Neural cell (in vitro differentiated cells): Measurements from ENCODE around the gene IDI2. TPM values are rescaled to one million over a fixed set of nuclear protein-coding genes. Genes with fewer than 3 reads are reported as not detected.

Experiments
- H2AFZ ChIP-seq: fragments of 200-600, 300-800 bp; sonication (generic), shearing (Covaris generic); 2 replicates; pipeline ENCODE4 v1.6.0; 2014; ENCODE audit warnings: low read depth, mild to moderate bottlenecking, antibody characterized with exemption, low read length, moderate library complexity
- H3F3A ChIP-seq: fragments of 200-600 bp; shearing (Covaris generic); 2 replicates; pipeline ENCODE4 v1.6.1; 2016; ENCODE audit warnings: mild to moderate bottlenecking, moderate library complexity, mixed read lengths, antibody characterized with exemption, low read length; ENCODE audit not compliant: insufficient read depth, poor library complexity, severe bottlenecking
- H3K27ac ChIP-seq: fragments of 200-600, 300-800 bp; sonication (generic), shearing (Covaris generic); 2 replicates; pipeline ENCODE4 v1.5.1; 2014; ENCODE audit warnings: mild to moderate bottlenecking, low read length, moderate library complexity
- H3K27me3 ChIP-seq: fragments of 300-800, 200-600 bp; sonication (generic), shearing (Covaris generic); 2 replicates; pipeline ENCODE4 v1.6.0; 2014; ENCODE audit warnings: mild to moderate bottlenecking, low read depth, low read length, moderate library complexity; ENCODE audit not compliant: insufficient read depth
- H3K36me3 ChIP-seq: fragments of 300-800, 200-600 bp; sonication (generic), shearing (Covaris generic); 2 replicates; pipeline ENCODE4 v1.5.1; 2014; ENCODE audit warnings: mild to moderate bottlenecking, antibody characterized with exemption, low read length, moderate library complexity; ENCODE audit not compliant: insufficient read depth
- H3K4me2 ChIP-seq: fragments of 300-800, 200-600 bp; sonication (generic), shearing (Covaris generic); 2 replicates; pipeline ENCODE4 v1.6.0; 2014; ENCODE audit warnings: mild to moderate bottlenecking, low read length
- H3K4me3 ChIP-seq: fragments of 300-800, 200-600 bp; sonication (generic), shearing (Covaris generic); 2 replicates; pipeline ENCODE4 v1.5.1; 2014; ENCODE audit warnings: mild to moderate bottlenecking, low read length, moderate library complexity
- H3K79me2 ChIP-seq: fragments of 200-600 bp; shearing (Covaris generic); replicated peaks from 2 replicates; pipeline ENCODE4 v1.6.0; 2014; ENCODE audit warnings: mild to moderate bottlenecking, low read length, moderate library complexity; ENCODE audit not compliant: insufficient read depth
- H3K9ac ChIP-seq: fragments of 300-800, 200-600 bp; sonication (generic), shearing (Covaris generic); 2 replicates; pipeline ENCODE4 v1.6.1; 2016; ENCODE audit warnings: mild to moderate bottlenecking, low read length, mixed read lengths
- H3K9me2 ChIP-seq: fragments of 200-600 bp; shearing (Covaris generic); 2 replicates; pipeline ENCODE4 v1.6.1; 2016; ENCODE audit warnings: mild to moderate bottlenecking, low read length, mixed read lengths; ENCODE audit not compliant: insufficient read depth
- H3K9me3 ChIP-seq: fragments of 200-600, 300-800 bp; sonication (generic), shearing (Covaris generic); 2 replicates; pipeline ENCODE4 v1.6.1; 2016; ENCODE audit warnings: mild to moderate bottlenecking, mixed run types, low read length, moderate library complexity, mixed read lengths
- H4K20me1 ChIP-seq: fragments of 200-600 bp; shearing (Covaris generic); 2 replicates; pipeline ENCODE4 v1.6.1; 2016; ENCODE audit warnings: mild to moderate bottlenecking, mixed run types; ENCODE audit not compliant: insufficient read depth
- CTCF ChIP-seq: fragments of 450-650 bp; IDR thresholded peaks from 2 replicates; pipeline ENCODE4 v1.5.1; 2014; ENCODE audit warnings: antibody characterized with exemption, mild to moderate bottlenecking, moderate library complexity; ENCODE audit not compliant: poor library complexity, severe bottlenecking
- EP300 ChIP-seq: fragments of 450-650 bp; conservative IDR thresholded peaks from 2 replicates; pipeline ENCODE4 v1.6.1; 2014; ENCODE audit warnings: antibody characterized with exemption, mild to moderate bottlenecking, moderate library complexity; ENCODE audit not compliant: poor library complexity, severe bottlenecking
- EZH2 ChIP-seq: fragments of 200-600, 300-800 bp; shearing (Covaris generic), sonication (generic); IDR thresholded peaks from 2 replicates; pipeline ENCODE4 v1.6.1; 2014; ENCODE audit warnings: antibody characterized with exemption, low read length, borderline replicate concordance, mild to moderate bottlenecking; ENCODE audit not compliant: insufficient read depth, poor library complexity, severe bottlenecking
- MXI1 ChIP-seq: fragments of 450-650 bp; conservative IDR thresholded peaks from 2 replicates; pipeline ENCODE4 v1.6.1; 2014; ENCODE audit warnings: antibody characterized with exemption, mild to moderate bottlenecking; ENCODE audit not compliant: poor library complexity, severe bottlenecking
- POLR2AphosphoS5 ChIP-seq: IDR thresholded peaks from 2 replicates; pipeline ENCODE4 v1.6.1; 2012
- RAD21 ChIP-seq: fragments of 450-650 bp; conservative IDR thresholded peaks from 2 replicates; pipeline ENCODE4 v1.6.1; 2014; ENCODE audit warnings: antibody characterized with exemption, mild to moderate bottlenecking, moderate library complexity
- REST ChIP-seq: IDR thresholded peaks from 2 replicates; pipeline ENCODE4 v1.6.1; 2012; ENCODE audit warnings: borderline replicate concordance
- SMC3 ChIP-seq: fragments of 450-650 bp; conservative IDR thresholded peaks from 2 replicates; pipeline ENCODE4 v1.6.1; 2014; ENCODE audit warnings: antibody characterized with exemption, mild to moderate bottlenecking, moderate library complexity; ENCODE audit not compliant: poor library complexity
- TAF1 ChIP-seq: IDR thresholded peaks from 2 replicates; pipeline ENCODE4 v1.6.1; 2012; ENCODE audit warnings: low read depth
- polyA plus RNA-seq: library from polyadenylated mRNA; depleted of rRNA; stranded (reverse); fragments of >200 nt; gene quantifications from 2 replicates; pipeline ENCODE4 v1.2.3, GENCODE V29; 2014

IDI2 gene
- polyA plus RNA-seq, 1 donor from 2014 or later: 0.24 TPM

- H3K9me3 ChIP-seq: no peaks in the 10 kb centered on the region
- no peak overlapping the region for H3K4me3 ChIP-seq
- TF ChIP-seq SMC3 (no peak), RAD21 (no peak), TAF1 (no peak), REST (no peak), POLR2AphosphoS5 (no peak), EZH2 (no peak), CTCF (no peak), EP300 (no peak), MXI1 (no peak)
- no peak overlapping the region for H3K9ac ChIP-seq
- H4K20me1 ChIP-seq: no peaks in the 10 kb centered on the region
- H3K27ac ChIP-seq: no peak overlapping the region
- peaks cover 40% of the 10 kb centered on the region for H3K79me2 ChIP-seq
- H3K27me3 ChIP-seq: no peaks in the 10 kb centered on the region
- H3F3A ChIP-seq: no peaks in the 10 kb centered on the region
- H2AFZ ChIP-seq: no peak overlapping the region
- H3K36me3 ChIP-seq: no peaks in the 10 kb centered on the region
- H3K9me2 ChIP-seq: no peaks in the 10 kb centered on the region
- no peak overlapping the region for H3K4me2 ChIP-seq
Measured at GRCh38 chr10:1061930-1062774, 36.5 kb upstream of the IDI2 start.

- TF ChIP-seq RAD21 (no peak), EZH2 (no peak), SMC3 (no peak)
- no peaks in the 10 kb centered on the region for H3K9me2 ChIP-seq
- H2AFZ ChIP-seq: no peak overlapping the region
- no peaks in the 10 kb centered on the region for H3K27me3 ChIP-seq
- no peak overlapping the region for H3K4me2 ChIP-seq
- no peak overlapping the region for H3K4me3 ChIP-seq
- no peaks in the 10 kb centered on the region for H3K9me3 ChIP-seq
- H3K27ac ChIP-seq: no peak overlapping the region
- H3K9ac ChIP-seq: no peak overlapping the region
- H3K36me3 ChIP-seq: no peaks in the 10 kb centered on the region
- H4K20me1 ChIP-seq: no peaks in the 10 kb centered on the region
- H3F3A ChIP-seq: peaks cover 5% of the 10 kb centered on the region
- peaks cover 51% of the 10 kb centered on the region for H3K79me2 ChIP-seq
Measured at GRCh38 chr10:1059902-1060301, 34.2 kb upstream of the IDI2 start.
